H7 (cell line): ENCODE results near the gene CCK. TPM values are rescaled to one million over a fixed set of nuclear protein-coding genes. Genes with fewer than 3 reads are reported as not detected.

Source experiments
- DNase-seq: peaks from one replicate; pipeline ENCODE4 v3.0.0; 2012
- H3K27me3 ChIP-seq: 2 replicates; pipeline ENCODE4 v1.6.0; 2011; ENCODE audit warnings: mild to moderate bottlenecking, low read length; ENCODE audit not compliant: control insufficient read depth, insufficient read depth
- H3K36me3 ChIP-seq: replicated peaks from 2 replicates; pipeline ENCODE4 v1.5.1; 2011; ENCODE audit warnings: low read length; ENCODE audit not compliant: control insufficient read depth, insufficient read depth
- H3K4me3 ChIP-seq: 2 replicates; pipeline ENCODE4 v1.5.1; 2011; ENCODE audit warnings: low read depth, mild to moderate bottlenecking, control low read depth, low read length, moderate library complexity; ENCODE audit not compliant: insufficient read depth
- total RNA-seq: library from RNA; depleted of rRNA; stranded (reverse); fragments of >200 nt; shearing (Covaris generic); gene quantifications from 2 replicates; pipeline ENCODE4 v1.2.3, GENCODE V29; 2014

The CCK gene
- total RNA-seq, 1 experiment from 2014 or later: 0.14 TPM

DNA sequence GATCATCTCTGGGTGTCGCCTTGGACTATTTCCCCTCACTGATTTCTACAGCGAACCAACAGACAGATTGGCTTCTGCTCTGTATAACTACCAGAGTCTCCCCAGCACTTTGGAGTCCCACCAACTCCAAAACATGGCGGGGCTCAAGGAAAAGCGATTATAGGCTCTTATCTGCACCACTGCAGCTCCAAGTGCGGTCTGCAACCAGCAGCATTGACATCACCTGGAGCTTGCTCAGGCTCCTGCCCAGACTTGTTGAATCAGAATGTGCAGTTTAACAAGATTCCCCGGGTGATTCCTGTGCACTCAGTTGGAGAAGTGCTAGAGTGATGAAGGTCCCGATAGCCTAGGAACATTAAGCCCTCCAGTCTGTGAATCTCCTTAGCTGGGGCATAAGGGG lies 9.0 kb downstream of the CCK start:
- no peaks in the 10 kb centered on the region for H3K27me3 ChIP-seq
- no peak overlapping the region for H3K4me3 ChIP-seq
- no peaks in the 10 kb centered on the region for H3K36me3 ChIP-seq
- DNase-seq: no peak

DNA sequence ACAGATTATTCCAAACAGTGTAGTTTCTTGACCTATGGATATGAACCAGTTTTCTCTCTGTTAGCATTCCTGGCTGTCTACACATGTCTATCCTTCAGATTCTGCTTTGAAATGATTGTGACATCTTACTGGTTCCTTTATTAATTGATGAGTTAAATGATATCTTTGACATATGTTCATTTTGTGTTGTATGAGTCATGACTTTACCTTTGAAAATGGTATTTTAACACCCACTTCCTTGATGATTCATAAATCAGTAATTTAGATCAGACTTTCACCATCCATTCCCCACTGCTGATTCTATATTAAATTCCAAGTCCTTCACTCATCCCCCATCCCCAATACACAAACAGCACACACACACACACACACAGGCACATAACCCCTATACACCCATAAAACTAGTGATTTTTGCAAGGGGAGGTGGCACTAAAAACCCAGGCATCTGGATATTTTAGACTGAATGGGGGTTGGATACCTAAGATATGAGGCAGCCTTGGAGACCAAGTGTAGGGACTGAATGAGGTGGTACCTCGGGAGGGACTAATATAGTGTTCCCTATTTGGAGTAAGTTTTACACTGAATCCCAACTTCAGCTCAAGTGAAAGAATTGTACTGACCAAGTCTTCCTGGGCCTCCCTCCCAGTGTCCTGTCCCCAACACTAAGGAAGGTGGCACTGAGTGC lies 9.7 kb downstream of the CCK start:
- DNase-seq: no peak
- Histone ChIP-seq H3K27me3 (no peaks in the 10 kb centered on the region), H3K36me3 (no peaks in the 10 kb centered on the region), H3K4me3 (no peak overlapping the region)

DNA sequence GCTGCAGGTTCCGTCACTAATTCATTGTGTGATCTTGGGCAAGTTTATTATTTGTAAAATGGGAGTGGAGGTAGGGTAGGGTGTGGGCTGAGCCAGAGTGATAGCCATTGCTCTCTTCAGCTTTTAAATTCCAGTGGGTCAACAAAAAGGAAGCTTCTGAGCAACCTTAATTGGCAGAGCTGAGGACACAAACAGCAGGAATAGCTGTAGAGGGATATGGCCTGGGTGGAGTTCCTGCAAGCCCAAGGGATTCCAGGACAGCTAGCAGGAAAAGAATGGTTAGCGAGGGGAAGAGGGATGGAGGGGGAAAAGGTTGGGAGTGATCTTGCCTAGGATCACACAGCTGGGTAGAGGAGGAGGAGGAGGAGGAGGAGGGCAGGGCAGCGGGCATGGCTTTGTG lies 11.4 kb downstream of the CCK start:
- no peaks in the 10 kb centered on the region for H3K27me3 ChIP-seq
- DNase-seq: no peak
- no peak overlapping the region for H3K4me3 ChIP-seq
- no peaks in the 10 kb centered on the region for H3K36me3 ChIP-seq

DNA sequence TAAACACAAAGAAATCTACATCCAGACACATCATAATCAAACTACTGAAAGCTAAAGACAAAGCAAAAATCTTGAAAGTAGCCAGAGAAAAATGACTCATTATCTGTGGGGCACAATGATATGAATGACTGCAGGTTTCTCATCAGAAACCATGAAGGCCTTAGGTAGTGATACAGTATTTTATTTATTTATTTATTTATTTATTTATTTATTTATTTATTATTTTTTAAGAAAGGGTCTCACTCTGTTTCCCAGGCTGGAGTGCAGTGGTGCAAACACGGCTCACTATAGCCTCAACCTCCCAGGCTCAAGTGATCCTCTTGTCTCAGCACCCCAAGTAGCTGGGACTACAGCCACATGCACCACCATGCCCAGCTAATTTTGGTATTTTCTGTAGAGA lies 15.2 kb downstream of the CCK start:
- Histone ChIP-seq H3K27me3 (no peaks in the 10 kb centered on the region), H3K4me3 (no peak overlapping the region), H3K36me3 (no peaks in the 10 kb centered on the region)

DNA sequence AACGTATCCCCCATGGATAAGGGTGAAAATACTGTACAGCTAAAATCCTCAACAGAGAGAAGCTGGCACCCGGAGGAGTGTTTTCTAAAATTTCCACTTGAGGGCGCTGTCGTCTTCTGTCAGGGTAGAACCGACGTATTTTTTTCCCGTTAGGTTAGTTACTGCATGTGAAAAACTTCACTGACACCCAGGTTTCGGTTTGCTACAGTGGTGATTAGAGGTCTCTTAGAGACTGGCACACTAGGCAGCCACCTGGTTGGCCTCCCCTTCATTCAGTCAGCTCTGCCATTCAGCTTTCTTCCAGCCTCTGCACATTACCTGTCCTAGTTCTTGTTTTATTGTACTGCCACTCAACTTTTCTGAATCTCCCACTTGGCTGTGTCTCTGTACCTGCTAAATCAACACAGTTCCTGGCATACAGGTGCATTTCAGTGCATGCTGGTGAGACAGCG lies 18.4 kb downstream of the CCK start:
- peak; percentile 58 for DNase-seq
- H3K27me3 ChIP-seq: no peaks in the 10 kb centered on the region
- H3K4me3 ChIP-seq: no peak overlapping the region
- no peaks in the 10 kb centered on the region for H3K36me3 ChIP-seq

More for the DNA sequence above, 15.2 kb downstream of the CCK start:
- DNase-seq: no peak

DNA sequence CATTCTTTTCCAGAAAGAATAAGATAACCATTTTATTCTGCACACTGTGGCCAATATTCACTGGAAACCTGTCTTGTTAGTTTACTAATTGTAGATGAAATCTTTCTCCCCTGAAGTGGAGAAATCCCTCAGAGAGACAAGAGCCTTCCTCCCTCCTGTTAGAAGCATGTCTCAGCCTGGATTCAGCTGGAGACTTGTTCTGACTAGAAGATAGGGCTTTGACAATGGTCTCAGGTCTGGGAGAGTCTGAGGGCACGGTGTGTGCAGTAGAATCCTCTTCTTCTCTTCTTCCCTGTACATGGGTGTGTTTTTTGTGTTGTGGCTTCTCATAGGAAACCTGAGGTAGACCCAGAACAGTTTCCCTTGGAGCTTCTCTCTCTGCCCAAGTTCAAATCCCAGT lies 19.9 kb downstream of the CCK start:
- DNase-seq: no peak
- Histone ChIP-seq H3K4me3 (no peak overlapping the region), H3K27me3 (no peaks in the 10 kb centered on the region), H3K36me3 (no peaks in the 10 kb centered on the region)

DNA sequence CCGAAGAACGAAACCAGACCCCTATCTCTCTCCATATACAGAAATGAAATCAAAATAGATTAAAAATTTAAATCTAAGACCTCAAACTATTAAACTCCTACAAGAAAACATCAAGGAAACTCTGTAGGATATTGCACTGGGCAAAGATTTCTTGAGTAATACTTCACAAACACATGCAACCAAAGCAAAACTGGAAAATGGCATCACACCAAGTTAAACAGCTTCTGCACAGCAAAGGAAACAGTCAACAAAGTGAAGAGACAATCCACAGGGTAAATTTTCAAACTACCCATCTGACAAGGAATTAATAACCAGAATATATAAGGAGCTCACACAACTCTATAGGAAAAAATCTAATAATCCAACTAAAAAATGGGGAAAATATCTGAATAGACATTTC lies 29.4 kb downstream of the CCK start:
- DNase-seq: no peak

DNA sequence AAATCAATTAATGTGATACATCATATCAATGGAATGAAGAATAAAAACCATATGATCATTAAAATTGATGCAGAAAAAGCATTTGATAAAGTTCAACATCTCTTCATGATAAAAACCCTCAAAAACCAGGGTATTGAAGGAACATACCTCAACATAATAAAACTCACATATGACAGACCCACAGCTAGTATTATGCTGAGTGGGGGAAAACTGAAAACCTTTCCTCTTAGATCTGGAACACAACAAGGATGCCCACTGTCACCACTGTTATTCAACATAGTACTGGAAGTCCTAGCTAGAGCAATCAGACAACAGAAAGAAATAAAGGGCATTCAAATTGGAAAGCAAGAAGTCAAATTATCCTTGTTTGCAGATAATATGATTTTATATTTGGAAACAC lies 30.5 kb downstream of the CCK start:
- no peaks in the 10 kb centered on the region for H3K36me3 ChIP-seq
- no peak for DNase-seq
- H3K4me3 ChIP-seq: no peak overlapping the region
- no peaks in the 10 kb centered on the region for H3K27me3 ChIP-seq

More for the DNA sequence above, 29.4 kb downstream of the CCK start:
- H3K4me3 ChIP-seq: no peak overlapping the region
- no peaks in the 10 kb centered on the region for H3K27me3 ChIP-seq
- no peaks in the 10 kb centered on the region for H3K36me3 ChIP-seq

DNA sequence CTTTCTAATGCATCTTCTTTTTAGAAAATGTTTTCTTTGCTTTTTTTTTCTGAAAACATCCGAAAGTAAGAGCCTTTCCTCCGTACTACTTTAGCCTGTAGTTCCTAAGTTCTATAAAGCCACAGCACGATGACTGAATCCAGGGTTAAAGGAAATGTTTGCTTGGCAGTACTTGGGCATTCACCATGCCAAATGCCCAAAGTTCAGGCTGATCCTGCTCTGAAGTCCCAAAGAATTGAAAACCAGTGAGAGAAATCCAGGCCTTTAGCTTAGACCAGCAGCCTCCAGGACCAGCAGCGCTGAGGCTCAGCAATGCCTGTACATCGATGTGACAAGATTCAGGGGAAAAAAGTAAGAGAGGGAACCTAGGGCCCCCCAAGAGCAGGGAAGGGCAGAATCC lies 35.1 kb downstream of the CCK start:
- Histone ChIP-seq H3K27me3 (no peaks in the 10 kb centered on the region), H3K4me3 (no peak overlapping the region), H3K36me3 (no peaks in the 10 kb centered on the region)
- DNase-seq: no peak

DNA sequence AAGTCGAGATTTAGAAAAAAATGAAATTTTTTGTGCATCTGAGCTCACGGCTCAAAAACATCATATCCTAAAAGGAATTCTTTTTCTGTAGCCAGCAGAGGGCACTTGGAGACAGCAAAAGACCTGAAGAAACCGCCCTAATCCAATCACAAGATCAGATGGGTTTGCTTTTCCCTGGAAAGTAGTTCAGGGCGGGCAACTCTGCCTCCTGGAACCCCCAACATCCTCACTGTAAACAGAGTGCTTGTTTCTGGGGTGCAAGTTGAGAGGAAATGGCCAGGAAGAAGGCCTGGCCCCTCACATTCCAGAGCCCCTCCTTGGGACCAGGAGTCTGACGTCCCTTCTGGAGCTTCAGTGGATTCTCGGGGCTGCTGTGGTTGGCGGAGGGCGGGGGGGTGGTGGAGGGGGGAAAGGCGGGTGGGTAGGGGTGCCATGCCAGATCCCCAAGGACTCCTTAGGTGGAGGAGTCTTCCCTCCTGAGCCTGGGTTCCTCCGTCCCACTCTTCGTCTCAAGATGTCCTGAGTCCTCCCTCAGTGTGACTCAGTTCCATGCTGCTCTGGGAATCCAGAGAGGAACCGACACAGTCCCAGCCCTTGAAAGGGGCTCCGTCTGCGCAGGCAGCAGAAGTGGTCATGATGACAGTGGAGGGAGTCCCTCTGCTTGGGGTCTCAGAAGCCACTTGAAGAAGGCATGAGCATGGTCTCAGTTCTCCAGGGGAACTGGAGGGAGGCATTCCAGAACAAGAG lies 35.9 kb downstream of the CCK start:
- no peaks in the 10 kb centered on the region for H3K27me3 ChIP-seq
- H3K4me3 ChIP-seq: no peak overlapping the region
- peak; percentile 77 for DNase-seq
- H3K36me3 ChIP-seq: no peaks in the 10 kb centered on the region

DNA sequence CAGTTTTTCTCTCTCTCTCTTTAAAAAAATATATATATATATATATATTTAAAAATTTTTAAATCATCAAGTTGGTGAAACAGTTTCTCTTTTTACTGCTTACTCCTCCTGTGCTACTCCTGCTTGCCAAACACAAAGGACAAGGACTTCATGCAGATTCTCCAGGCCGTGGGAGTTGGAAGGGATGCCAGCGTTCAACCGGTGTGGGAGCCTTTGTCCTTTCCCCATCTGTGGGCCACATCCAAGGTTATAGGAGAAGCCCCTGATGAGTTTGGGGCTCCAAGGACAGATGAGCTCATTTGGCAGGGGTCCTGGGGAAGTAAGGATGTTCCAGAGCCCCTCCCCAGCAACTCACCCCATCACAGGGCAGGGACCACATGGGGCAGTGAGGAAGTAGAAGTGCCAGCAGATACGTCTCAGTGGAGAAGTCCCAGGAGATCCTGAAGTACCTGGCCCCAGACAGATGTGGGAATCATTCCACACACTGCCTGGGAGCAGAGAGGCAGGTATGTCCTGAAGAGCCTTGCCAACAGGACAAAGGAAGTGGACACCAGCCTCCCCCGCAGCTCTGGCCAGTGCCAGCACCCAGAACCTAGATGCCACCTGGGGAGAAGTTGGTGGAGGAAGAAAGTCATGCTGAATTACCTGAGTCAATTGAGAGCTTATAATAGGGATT lies 36.6 kb downstream of the CCK start:
- DNase-seq: no peak
- no peak overlapping the region for H3K4me3 ChIP-seq
- H3K36me3 ChIP-seq: no peaks in the 10 kb centered on the region
- no peaks in the 10 kb centered on the region for H3K27me3 ChIP-seq

DNA sequence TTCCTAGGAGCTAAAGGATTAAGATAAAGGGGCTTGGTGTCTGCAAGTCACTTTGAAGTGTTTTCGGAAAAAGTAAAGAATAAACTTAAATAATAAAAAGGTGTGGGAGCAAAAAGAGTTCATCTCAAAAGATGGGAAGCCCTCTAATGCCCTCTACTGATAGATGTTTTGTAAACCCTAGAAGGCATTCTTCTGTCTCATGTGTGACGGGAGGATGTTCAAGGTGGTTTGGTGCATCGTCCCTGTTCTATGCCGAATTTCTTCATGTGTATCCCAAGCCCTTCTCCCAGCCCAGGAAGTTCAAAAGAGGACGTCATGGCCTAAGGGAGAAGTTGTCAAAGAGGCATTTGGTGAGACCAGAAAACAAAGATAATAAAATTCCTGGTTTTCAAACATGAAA lies 37.2 kb downstream of the CCK start:
- Histone ChIP-seq H3K27me3 (no peaks in the 10 kb centered on the region), H3K4me3 (no peak overlapping the region), H3K36me3 (peaks cover 1% of the 10 kb centered on the region)
- no peak for DNase-seq

DNA sequence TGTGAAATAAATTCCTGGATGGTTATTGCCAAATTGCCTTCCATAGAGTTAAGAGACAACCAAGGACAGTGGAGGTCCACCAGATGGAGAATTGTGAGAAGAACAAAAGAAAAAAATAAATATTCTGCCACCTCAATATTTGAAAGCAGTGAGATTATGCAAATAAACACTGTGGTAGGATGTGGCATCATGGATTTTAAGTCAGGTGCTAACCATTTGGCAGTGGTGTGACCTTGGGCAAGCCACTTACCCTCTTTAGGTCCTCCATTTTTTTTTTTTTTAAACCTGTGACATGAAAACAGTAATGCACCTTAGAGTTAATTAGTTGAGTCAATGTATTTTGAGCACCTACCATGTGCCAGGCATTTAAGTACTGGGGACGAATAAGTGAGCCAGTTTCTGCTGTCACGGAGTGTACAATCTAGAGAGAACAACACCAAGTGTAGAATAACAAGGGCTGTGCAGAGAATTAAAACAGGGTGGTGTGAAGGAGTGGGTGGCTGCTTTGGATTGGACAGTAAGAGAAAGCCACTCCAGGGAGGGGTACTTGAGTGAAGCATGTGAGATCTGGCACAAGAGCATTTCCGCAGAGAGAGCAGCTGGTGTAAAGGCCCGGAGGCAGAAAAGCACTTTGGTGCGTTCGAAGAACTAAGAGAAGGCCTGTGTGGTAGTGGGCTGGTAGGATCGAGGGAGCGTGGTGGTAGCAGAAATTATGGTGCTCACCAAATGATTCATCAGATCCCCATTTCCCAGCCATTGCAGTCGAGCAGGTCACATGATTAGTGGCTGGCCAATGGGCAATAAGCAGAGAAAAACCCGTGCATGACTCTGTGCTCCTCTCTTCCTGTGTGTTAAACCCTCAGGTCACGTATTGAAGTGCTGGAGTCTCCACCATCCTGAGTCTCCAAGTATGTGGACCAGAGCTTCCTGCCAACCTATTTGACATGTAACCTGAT lies 39.2 kb downstream of the CCK start:
- peaks cover 3% of the 10 kb centered on the region for H3K36me3 ChIP-seq
- DNase-seq: no peak
- H3K27me3 ChIP-seq: no peaks in the 10 kb centered on the region
- no peak overlapping the region for H3K4me3 ChIP-seq
